D721Med (cell line): ENCODE results near the gene MTREX.
A peak's percentile ranks its signal among the peaks of the same experiment; 100 is the strongest.

Experiments used
- DNase-seq: peaks from one replicate; pipeline ENCODE4 v3.0.0; 2011; ENCODE audit warnings: low spot score; ENCODE audit not compliant: insufficient read length
- FAIRE-seq: peaks from 2 replicates; lab custom pipeline; 2011; peaks lifted over from hg19 to GRCh38; lab: Jason Lieb, UNC
- CTCF ChIP-seq: IDR thresholded peaks from 2 replicates; pipeline ENCODE4 v1.5.1; 2012; ENCODE audit warnings: mild to moderate bottlenecking, control low read depth; ENCODE audit not compliant: insufficient read depth; ENCODE audit errors: missing control alignments

MTREX gene

GRCh38 chr5:55350754-55351153, 43.0 kb downstream of the MTREX start:
- no peak for TF ChIP-seq CTCF
- no peak for FAIRE-seq
- DNase-seq, result no peak

- DNase-seq (no peak), FAIRE-seq (no peak)
- TF ChIP-seq CTCF, result no peak
Measured at GRCh38 chr5:55356896-55357295, 49.1 kb downstream of the MTREX start.

GRCh38 chr5:55360190-55360589, 52.4 kb downstream of the MTREX start:
- TF ChIP-seq CTCF, result no peak
- DNase-seq (no peak), FAIRE-seq (peak; percentile 66)

GRCh38 chr5:55363856-55364255, 56.1 kb downstream of the MTREX start:
- TF ChIP-seq CTCF, result no peak
- no peak for FAIRE-seq
- no peak for DNase-seq

DNA sequence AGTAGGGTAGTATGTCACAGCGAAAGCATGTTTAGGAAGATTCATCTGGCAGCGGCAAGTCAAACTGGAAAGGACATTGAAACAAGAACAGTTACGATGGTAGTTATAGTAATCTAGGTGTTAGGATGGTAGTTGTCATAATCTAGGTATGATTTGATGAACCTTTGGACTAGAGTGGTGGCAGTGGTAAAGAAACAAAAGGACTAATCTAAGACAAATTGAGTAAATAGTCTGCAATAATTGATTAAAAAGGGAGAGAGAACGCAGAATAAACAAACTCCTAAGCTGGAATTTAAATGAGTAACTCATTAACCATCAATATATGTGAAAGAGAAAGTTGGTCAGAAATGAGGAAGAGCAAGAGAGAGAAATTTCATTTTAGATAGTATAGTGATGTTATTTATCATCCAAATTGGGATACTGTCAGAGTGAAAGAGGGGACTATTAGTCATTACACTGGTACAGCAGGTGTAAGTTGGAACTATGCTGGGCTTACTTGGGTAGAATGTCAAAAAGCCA, 56.8 kb downstream of the MTREX start:
- TF ChIP-seq CTCF, result no peak
- no peak for FAIRE-seq
- DNase-seq, result no peak

- TF ChIP-seq CTCF, result no peak
- FAIRE-seq, result no peak
- no peak for DNase-seq
Measured at GRCh38 chr5:55370291-55370925, 62.6 kb downstream of the MTREX start.

DNA sequence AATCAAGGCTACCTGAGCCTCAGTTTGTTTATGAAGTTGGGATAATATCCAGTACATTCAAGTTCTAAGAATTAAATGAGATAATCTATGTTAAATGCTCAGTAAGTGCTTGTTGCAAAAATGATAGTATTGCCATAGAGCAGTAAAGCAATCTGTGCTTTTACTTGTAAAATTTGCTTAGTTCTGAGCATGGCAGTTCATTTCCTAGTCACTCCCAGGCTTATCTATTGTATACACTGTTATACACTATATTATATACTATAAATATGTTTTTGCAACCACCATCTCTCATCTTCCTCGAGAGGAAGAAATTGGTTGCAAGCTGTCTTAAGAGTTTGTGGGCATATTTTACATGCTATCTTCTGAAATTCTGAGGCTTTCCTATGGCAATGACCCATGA, 63.4 kb downstream of the MTREX start:
- no peak for TF ChIP-seq CTCF
- FAIRE-seq (no peak), DNase-seq (no peak)
